PC-3 (cell line): ENCODE results near the gene PAQR5. TPM values are rescaled to one million over a fixed set of nuclear protein-coding genes. Genes with fewer than 3 reads are reported as not detected.

Experiments used
- ATAC-seq: fragments of 200-7000 bp; cut with Tn5 transposase; 2 replicates; pipeline ENCODE4 v1.9.1; 2020; ENCODE audit warnings: mild to moderate bottlenecking, moderate library complexity
- BruUV-seq: library from RNA; stranded (reverse); fragments of 400-500 nt; replicated peaks from 2 replicates; lab custom pipeline; 2021; lab: Mats Ljungman, UMichigan
- CTCF ChIA-PET: fragments of 300-600 bp; sonication (Branson Sonifier 250); formaldehyde crosslinking; loops from one replicate; lab custom pipeline; 2022; ENCODE audit warnings: antibody characterized with exemption; lab: Charles Lee
- POLR2A ChIA-PET: fragments of 300-600 bp; sonication (Branson Sonifier 250); formaldehyde crosslinking; loops from one replicate; lab custom pipeline; 2022; ENCODE audit warnings: antibody characterized with exemption; ENCODE audit not compliant: unreplicated experiment; lab: Charles Lee
- DNase-seq: peaks from one replicate; pipeline ENCODE4 v3.0.0-alpha.2; 2015
- H2AFZ ChIP-seq: fragments of 300-600 bp; sonication (generic); 2 replicates; pipeline ENCODE4 v1.6.0; 2016; ENCODE audit warnings: antibody characterized with exemption, low read length
- H3F3A ChIP-seq: fragments of 300-600 bp; sonication (generic); one replicate; pipeline ENCODE4 v1.6.0; 2017; ENCODE audit warnings: antibody characterized with exemption, low read length, control low read depth, mild to moderate bottlenecking; ENCODE audit not compliant: unreplicated experiment
- H3K27ac ChIP-seq: fragments of 300-600 bp; sonication (generic); 2 replicates; pipeline ENCODE4 v1.5.1; 2016; ENCODE audit warnings: mild to moderate bottlenecking, low read length
- H3K27me3 ChIP-seq: fragments of 300-600 bp; sonication (generic); 2 replicates; pipeline ENCODE4 v1.6.1; 2016; ENCODE audit warnings: low read length, mixed read lengths
- H3K36me3 ChIP-seq: fragments of 300-600 bp; sonication (generic); 2 replicates; pipeline ENCODE4 v1.6.1; 2016; ENCODE audit warnings: low read depth, mixed run types, low read length, mixed read lengths
- H3K4me1 ChIP-seq: fragments of 300-600 bp; sonication (generic); 2 replicates; pipeline ENCODE4 v1.5.1; 2016; ENCODE audit warnings: low read length; ENCODE audit not compliant: insufficient read depth
- H3K4me2 ChIP-seq: fragments of 300-600 bp; sonication (generic); 2 replicates; pipeline ENCODE4 v1.6.0; 2016; ENCODE audit warnings: low read length
- H3K4me3 ChIP-seq: fragments of 300-600 bp; sonication (generic); 2 replicates; pipeline ENCODE4 v1.5.1; 2016; ENCODE audit warnings: mild to moderate bottlenecking, low read length, mixed read lengths
- H3K79me2 ChIP-seq: fragments of 300-600 bp; sonication (generic); 2 replicates; pipeline ENCODE4 v1.6.1; 2017; ENCODE audit warnings: low read length, mixed read lengths
- H3K9ac ChIP-seq: fragments of 300-600 bp; sonication (generic); 2 replicates; pipeline ENCODE4 v1.6.0; 2016; ENCODE audit warnings: mild to moderate bottlenecking, low read length
- H3K9me2 ChIP-seq: fragments of 300-600 bp; sonication (generic); replicated peaks from 2 replicates; pipeline ENCODE4 v1.6.1; 2016; ENCODE audit warnings: mixed run types, low read length, mixed read lengths
- H3K9me3 ChIP-seq: fragments of 300-600 bp; sonication (generic); 2 replicates; pipeline ENCODE4 v1.6.1; 2016; ENCODE audit warnings: low read length, mixed read lengths
- H4K20me1 ChIP-seq: fragments of 300-600 bp; sonication (generic); 2 replicates; pipeline ENCODE4 v1.6.1; 2016; ENCODE audit warnings: low read length, mixed read lengths
- CTCF ChIP-seq: fragments of 300-600 bp; sonication (generic); conservative IDR thresholded peaks from 2 replicates; pipeline ENCODE4 v1.5.1; 2017; ENCODE audit warnings: antibody characterized with exemption, low read depth, mild to moderate bottlenecking, low read length
- EZH2 ChIP-seq: fragments of 300-600 bp; sonication (generic); IDR thresholded peaks from one replicate; pipeline ENCODE4 v1.6.1; 2017; ENCODE audit warnings: antibody characterized with exemption, mild to moderate bottlenecking, low read length; ENCODE audit not compliant: unreplicated experiment
- EZH2phosphoT487 ChIP-seq: fragments of 300-600 bp; sonication (generic); IDR thresholded peaks from 2 replicates; pipeline ENCODE4 v1.6.1; 2018; ENCODE audit warnings: mild to moderate bottlenecking, antibody characterized with exemption, low read length, borderline replicate concordance
- intact Hi-C: fragments of 100-400 bp; cut with micrococcal nuclease; formaldehyde crosslinking; loops from 2 replicates; pipeline ENCODE4 v1.9.0; 2023
- total RNA-seq: library from RNA; depleted of rRNA; stranded (reverse); fragments of >200 nt; gene quantifications from 2 replicates; pipeline ENCODE4 v1.2.3, GENCODE V29; 2014

The PAQR5 gene
- total RNA-seq, 1 experiment from 2014 or later, result 12.2 TPM

DNA sequence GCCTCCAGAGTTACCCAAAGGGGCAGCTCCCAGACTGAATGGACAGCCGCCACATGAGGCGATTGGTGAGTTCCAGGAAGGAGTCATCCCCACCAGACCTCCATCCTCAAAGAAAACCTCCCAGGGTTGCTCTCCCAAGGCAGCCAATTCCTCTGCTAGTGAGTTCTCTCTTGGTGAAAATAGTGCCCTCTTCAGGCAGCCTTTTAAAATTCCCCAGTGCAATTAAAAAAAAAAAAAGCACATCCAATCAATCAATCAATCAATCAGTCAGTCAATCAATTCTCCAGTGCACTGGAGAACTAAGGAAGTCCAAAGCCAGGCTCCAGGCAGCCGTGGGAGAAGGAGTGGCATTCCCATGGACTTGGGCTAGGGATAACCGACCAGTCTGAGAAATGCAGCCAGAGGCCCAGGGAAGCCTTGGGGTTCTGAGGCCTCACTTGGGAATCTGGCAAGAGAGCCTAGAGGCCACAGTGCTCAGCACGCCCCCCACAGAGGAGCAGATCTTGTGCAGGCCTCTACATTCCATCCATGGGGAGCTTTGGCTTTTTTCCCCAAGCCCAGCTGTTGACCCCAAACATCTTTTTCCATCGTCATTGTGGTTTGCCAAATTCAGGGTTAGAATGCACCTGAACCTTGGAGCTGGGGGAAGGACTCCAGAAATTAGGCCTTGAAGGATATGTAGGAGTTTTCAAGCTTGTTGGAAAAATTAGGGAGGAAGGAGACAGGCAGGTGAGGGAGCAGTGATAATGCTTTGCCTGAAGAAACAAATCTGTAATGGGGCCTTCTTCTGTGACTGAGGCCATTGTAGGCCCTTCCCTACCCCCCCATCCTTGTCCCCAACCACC, 4.8 kb downstream of the PAQR5 start:
- no peaks in the 10 kb centered on the region for H3K9me2 ChIP-seq
- H3K9me3 ChIP-seq, result no peaks in the 10 kb centered on the region
- intact Hi-C loops, result no loop called here
- peak; percentile 58; the same call in 1 of the 2 replicates for TF ChIP-seq CTCF
- no peak for TF ChIP-seq EZH2phosphoT487
- POLR2A ChIA-PET, result no interaction called here
- H3K4me3 ChIP-seq, result no peak overlapping the region
- peaks cover 10% of the 10 kb centered on the region; the same call in 1 of the 2 replicates for H3K79me2 ChIP-seq
- no peak overlapping the region for H3K4me2 ChIP-seq
- peak overlapping the region; percentile 81 for H3K27ac ChIP-seq
- ATAC-seq (no peak), DNase-seq (peak; percentile 17)
- H3F3A ChIP-seq, result no peaks in the 10 kb centered on the region
- no peaks in the 10 kb centered on the region for H4K20me1 ChIP-seq
- H3K27me3 ChIP-seq, result no peaks in the 10 kb centered on the region
- peaks cover 49% of the 10 kb centered on the region for H3K4me1 ChIP-seq
- CTCF ChIA-PET, result no interaction called here
- peaks cover 5% of the 10 kb centered on the region; the same call in 1 of the 2 replicates for H3K36me3 ChIP-seq
- H3K9ac ChIP-seq, result no peak overlapping the region
- no peak overlapping the region for H2AFZ ChIP-seq
- BruUV-seq, result no TSS peak

- 0 out of 2 replicates have a peak overlapping the region, but pooled peaks have one; percentile 28 for H3K4me2 ChIP-seq
- ATAC-seq (peak; percentile 51), DNase-seq (peak; percentile 83)
- peaks cover 49% of the 10 kb centered on the region for H3K4me1 ChIP-seq
- H2AFZ ChIP-seq, result no peak overlapping the region
- peaks cover 5% of the 10 kb centered on the region; the same call in 1 of the 2 replicates for H3K36me3 ChIP-seq
- ChIA-PET POLR2A (no interaction called here), CTCF (no interaction called here)
- peak overlapping the region; percentile 81 for H3K27ac ChIP-seq
- BruUV-seq, result no TSS peak
- H3K9ac ChIP-seq, result peak overlapping the region; percentile 44; the same call in 1 of the 2 replicates
- no peaks in the 10 kb centered on the region for H3K27me3 ChIP-seq
- peaks cover 10% of the 10 kb centered on the region; the same call in 1 of the 2 replicates for H3K79me2 ChIP-seq
- H3F3A ChIP-seq, result no peaks in the 10 kb centered on the region
- H3K4me3 ChIP-seq, result no peak overlapping the region
- H4K20me1 ChIP-seq, result no peaks in the 10 kb centered on the region
- H3K9me3 ChIP-seq, result no peaks in the 10 kb centered on the region
- intact Hi-C loops, result no loop called here
- no peak for TF ChIP-seq CTCF
- TF ChIP-seq EZH2, result no peak
- no peak for TF ChIP-seq EZH2phosphoT487
- no peaks in the 10 kb centered on the region for H3K9me2 ChIP-seq
These were observed 5.5 kb downstream of the PAQR5 start for GRCh38 chr15:69304182-69304545.
